Gastroesophageal sphincter (tissue), 4 donors: ENCODE data around the gene TAF7. TPM values are rescaled to one million over a fixed set of nuclear protein-coding genes. Genes with fewer than 3 reads are reported as not detected.
A peak's percentile ranks its signal among the peaks of the same experiment; 100 is the strongest.
"Not testable (repeated sequence)": the region's sequence is repeated elsewhere in the genome, so short reads cannot be mapped to it uniquely, and the experiment has no call there.

ENCODE experiments used
- ATAC-seq: fragments of 150-250 bp; one replicate; pipeline ENCODE4 v1.9.1; 2016; ENCODE audit warnings: mild to moderate bottlenecking, moderate library complexity
- H3K27ac ChIP-seq, 4 donors: fragments of 200-600 bp; sonication (generic) in 3 of 4; 1 replicate in 3 of 4; 2 replicates in 1 of 4; pipeline ENCODE4 v1.5.1; 2016 to 2019
- H3K27me3 ChIP-seq: fragments of 200-600 bp; sonication (generic); one replicate; pipeline ENCODE4 v1.5.1; 2019
- H3K36me3 ChIP-seq, 2 donors: fragments of 200-600 bp; sonication (generic); one replicate each; pipeline ENCODE4 v1.5.1; 2019; ENCODE audit warnings: control low read depth in 1 of 2
- H3K4me1 ChIP-seq, 3 donors: fragments of 200-600 bp; sonication (generic); 1 replicate in 2 of 3; 2 replicates in 1 of 3; pipeline ENCODE4 v1.5.1; 2016 to 2019; ENCODE audit warnings: control low read depth in 2 of 3
- H3K4me3 ChIP-seq, 2 donors: fragments of 200-600 bp; sonication (generic); one replicate each; pipeline ENCODE4 v1.5.1; 2019; ENCODE audit warnings: mild to moderate bottlenecking in 1 of 2, moderate library complexity in 1 of 2
- H3K9me3 ChIP-seq, 3 donors: fragments of 200-600 bp; sonication (generic); one replicate each; pipeline ENCODE4 v1.5.1; 2017 to 2019; ENCODE audit warnings: control low read depth in 2 of 3
- EP300 ChIP-seq: sonication (generic); formaldehyde crosslinking; IDR thresholded peaks from one replicate; pipeline ENCODE4 v1.6.1; 2017; ENCODE audit warnings: antibody characterized with exemption, mild to moderate bottlenecking
- POLR2A ChIP-seq, 2 donors: fragments of 450-650 bp; IDR thresholded peaks; one replicate each; pipeline ENCODE4 v1.6.1; 2017; ENCODE audit warnings: antibody characterized with exemption in 2 of 2, mild to moderate bottlenecking in 2 of 2, moderate library complexity in 1 of 2
- POLR2AphosphoS5 ChIP-seq: sonication (generic); formaldehyde crosslinking; IDR thresholded peaks from one replicate; pipeline ENCODE4 v1.6.1; 2017; ENCODE audit warnings: antibody characterized with exemption
- WGBS, 2 donors: methylation state at CpG; one replicate each; pipeline ENCODE4 v1.1.5; 2018; ENCODE audit warnings: low coverage in 1 of 2; 5-methylcytosine and 5-hydroxymethylcytosine counted together
- total RNA-seq, 4 donors: library from RNA; depleted of rRNA; stranded (reverse); fragments of >200 nt; gene quantifications; one replicate each; pipeline ENCODE4 v1.1.0, GENCODE V29; 2016
- TF ChIP-seq, protein P1 (sequence below), 4 experiments: fragments of 200-600 bp in 2 of 4; fragments of 450-650 bp in 2 of 4; sonication (generic) in 1 of 4; IDR thresholded peaks; one replicate each; pipeline ENCODE4 v1.5.1; 2017 to 2019; ENCODE audit warnings: antibody characterized with exemption in 4 of 4, mild to moderate bottlenecking in 2 of 4, moderate library complexity in 2 of 4

Gene TAF7
- total RNA-seq, 4 donors from 2014 or later: 58.7 to 75.9 (median 61.4) TPM

DNA sequence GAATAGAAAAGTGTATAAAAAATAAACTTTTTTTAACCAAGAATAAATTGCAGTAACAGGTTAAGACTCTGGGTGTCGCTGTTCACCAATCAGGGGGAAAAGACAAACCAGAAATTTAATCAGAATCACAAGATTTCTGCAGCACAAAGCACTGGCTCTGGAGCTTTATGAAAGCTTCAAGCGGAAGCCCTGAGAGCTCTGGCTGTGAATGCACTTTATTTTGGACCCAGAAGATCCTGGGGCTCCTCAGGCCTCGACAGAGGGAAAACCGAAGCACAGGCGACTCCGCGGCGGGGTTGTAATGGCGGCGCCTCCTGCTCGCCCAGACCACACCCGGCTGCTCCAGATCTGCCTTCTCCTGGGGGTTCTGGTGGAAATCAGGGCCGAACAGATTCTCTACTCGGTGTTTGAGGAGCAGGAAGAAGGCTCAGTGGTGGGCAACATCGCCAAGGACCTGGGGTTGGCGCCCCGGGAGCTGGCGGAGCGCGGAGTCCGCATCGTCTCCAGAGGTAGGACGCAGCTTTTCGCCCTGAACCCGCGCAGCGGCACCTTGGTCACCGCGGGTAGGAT, 34.4 kb upstream of the TAF7 start, which contains the start of gene PCDHGA4:
PCDHGA4 (plus strand) TSS at position 122 of the 570 bp plus-strand sequence; CDS start at position 209, 87 bp downstream.
- Histone ChIP-seq H3K27ac (no peak within 1 kb of the TSS), H3K27me3 (peaks cover 33% of the 10 kb centered on the region), H3K4me1 (no peaks in the 10 kb centered on the region), H3K36me3 (peaks cover 0 to 28% of the 10 kb centered on the region in 2 donors), H3K4me3 (peak within 1 kb of the TSS; percentile 0 to 38), H3K9me3 (peaks cover 0 to 98% (median 0%) of the 10 kb centered on the region in 3 donors)
- 12 to 20% methylated on average over 5 to 14 of the region's 29 CpGs for WGBS, 2 donors
- ATAC-seq: no peak
- TF ChIP-seq POLR2A (IDR thresholded peaks at IDR 0.05): no peak
- TF ChIP-seq, protein P1, sequence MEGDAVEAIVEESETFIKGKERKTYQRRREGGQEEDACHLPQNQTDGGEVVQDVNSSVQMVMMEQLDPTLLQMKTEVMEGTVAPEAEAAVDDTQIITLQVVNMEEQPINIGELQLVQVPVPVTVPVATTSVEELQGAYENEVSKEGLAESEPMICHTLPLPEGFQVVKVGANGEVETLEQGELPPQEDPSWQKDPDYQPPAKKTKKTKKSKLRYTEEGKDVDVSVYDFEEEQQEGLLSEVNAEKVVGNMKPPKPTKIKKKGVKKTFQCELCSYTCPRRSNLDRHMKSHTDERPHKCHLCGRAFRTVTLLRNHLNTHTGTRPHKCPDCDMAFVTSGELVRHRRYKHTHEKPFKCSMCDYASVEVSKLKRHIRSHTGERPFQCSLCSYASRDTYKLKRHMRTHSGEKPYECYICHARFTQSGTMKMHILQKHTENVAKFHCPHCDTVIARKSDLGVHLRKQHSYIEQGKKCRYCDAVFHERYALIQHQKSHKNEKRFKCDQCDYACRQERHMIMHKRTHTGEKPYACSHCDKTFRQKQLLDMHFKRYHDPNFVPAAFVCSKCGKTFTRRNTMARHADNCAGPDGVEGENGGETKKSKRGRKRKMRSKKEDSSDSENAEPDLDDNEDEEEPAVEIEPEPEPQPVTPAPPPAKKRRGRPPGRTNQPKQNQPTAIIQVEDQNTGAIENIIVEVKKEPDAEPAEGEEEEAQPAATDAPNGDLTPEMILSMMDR (IDR thresholded peaks at IDR 0.05): peak in 3 of 4 experiments; percentile 14 to 47 (median 23)

DNA sequence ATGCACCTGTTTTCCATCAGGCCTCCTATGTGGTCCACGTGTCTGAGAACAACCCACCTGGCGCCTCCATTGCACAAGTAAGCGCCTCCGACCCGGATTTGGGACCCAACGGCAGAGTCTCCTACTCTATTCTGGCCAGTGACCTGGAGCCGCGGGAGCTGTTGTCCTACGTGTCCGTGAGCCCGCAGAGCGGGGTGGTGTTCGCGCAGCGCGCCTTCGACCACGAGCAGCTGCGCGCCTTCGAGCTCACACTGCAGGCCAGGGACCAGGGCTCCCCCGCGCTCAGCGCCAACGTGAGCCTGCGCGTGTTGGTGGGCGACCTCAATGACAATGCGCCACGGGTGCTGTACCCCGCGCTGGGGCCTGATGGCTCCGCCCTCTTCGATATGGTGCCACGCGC, 31.0 kb upstream of the TAF7 start:
- WGBS, 2 donors: 20% methylated on average over 1 of the region's 36 CpGs; no CpG with 5 or more reads in 1 of the 2 donors
- Histone ChIP-seq H3K4me1 (no peaks in the 10 kb centered on the region), H3K27me3 (peaks cover 39% of the 10 kb centered on the region), H3K4me3 (no peak overlapping the region), H3K36me3 (peaks cover 0 to 23% of the 10 kb centered on the region in 2 donors), H3K9me3 (peaks cover 0 to 96% (median 0%) of the 10 kb centered on the region in 3 donors), H3K27ac (no peak overlapping the region)
- ATAC-seq: no peak
- TF ChIP-seq POLR2AphosphoS5 (no peak), EP300 (no peak), POLR2A (IDR thresholded peaks at IDR 0.05) (no peak)
- TF ChIP-seq, protein P1 (IDR thresholded peaks at IDR 0.05): no peak

DNA sequence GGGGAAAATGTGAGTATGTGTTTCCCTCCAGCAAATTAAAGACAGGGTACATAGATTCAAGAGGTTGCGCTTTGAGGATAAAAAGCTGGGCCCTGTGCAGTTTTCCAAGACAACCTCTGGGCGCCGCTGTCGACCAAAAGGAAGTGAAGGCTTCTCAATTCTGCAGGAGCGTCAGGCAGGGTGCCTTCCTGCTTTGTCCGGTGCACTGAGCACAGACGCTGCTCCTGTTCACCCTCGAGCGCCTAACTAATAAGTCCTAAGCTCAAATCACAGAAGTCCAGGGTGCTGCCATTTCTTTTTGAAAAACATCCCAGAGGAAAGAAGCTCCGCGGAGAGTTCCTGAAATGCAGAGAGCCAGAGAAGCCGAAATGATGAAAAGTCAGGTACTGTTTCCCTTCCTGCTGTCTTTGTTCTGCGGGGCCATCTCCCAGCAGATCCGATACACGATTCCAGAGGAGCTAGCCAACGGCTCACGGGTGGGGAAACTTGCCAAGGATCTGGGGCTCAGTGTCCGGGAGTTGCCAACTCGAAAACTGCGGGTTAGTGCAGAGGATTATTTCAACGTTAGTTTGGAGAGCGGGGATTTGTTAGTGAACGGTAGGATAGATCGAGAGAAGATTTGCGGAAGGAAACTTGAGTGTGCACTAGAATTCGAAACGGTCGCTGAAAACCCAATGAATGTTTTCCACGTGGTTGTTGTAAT, 29.5 kb upstream of the TAF7 start, which contains the start of gene PCDHGB1:
PCDHGB1 (plus strand) TSS at position 183 of the 703 bp plus-strand sequence; CDS start at position 345, 162 bp downstream.
- peaks cover 0 to 15% of the 10 kb centered on the region in 2 donors for H3K36me3 ChIP-seq
- no peaks in the 10 kb centered on the region for H3K4me1 ChIP-seq
- WGBS, 2 donors: 17 to 29% methylated on average over 12 to 24 of the region's 29 CpGs
- peaks cover 48% of the 10 kb centered on the region for H3K27me3 ChIP-seq
- H3K27ac ChIP-seq: no peak within 1 kb of the TSS
- ATAC-seq: no peak
- no peak for TF ChIP-seq POLR2AphosphoS5
- TF ChIP-seq, protein P1 (IDR thresholded peaks at IDR 0.05): peak in 3 of 4 experiments; percentile 21 to 47 (median 34)
- no peak for TF ChIP-seq POLR2A (IDR thresholded peaks at IDR 0.05)
- H3K9me3 ChIP-seq: peaks cover 0 to 96% (median 0%) of the 10 kb centered on the region in 3 donors
- H3K4me3 ChIP-seq: peak within 1 kb of the TSS in 1 of 2 donors; percentile 36

DNA sequence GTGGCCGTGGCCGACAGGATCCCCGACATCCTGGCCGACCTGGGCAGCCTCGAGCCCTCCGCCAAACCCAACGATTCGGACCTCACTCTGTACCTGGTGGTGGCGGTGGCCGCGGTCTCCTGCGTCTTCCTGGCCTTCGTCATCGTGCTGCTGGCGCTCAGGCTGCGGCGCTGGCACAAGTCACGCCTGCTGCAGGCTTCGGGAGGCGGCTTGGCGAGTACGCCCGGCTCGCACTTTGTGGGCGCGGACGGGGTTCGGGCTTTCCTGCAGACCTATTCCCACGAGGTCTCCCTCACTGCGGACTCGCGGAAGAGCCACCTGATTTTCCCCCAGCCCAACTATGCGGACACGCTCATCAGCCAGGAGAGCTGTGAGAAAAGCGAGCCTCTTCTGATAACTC, 25.4 kb upstream of the TAF7 start:
- ATAC-seq, H3K27ac ChIP-seq, H3K36me3 ChIP-seq, H3K4me1 ChIP-seq, H3K4me3 ChIP-seq: not testable (repeated sequence)
- H3K9me3 ChIP-seq: peaks cover 0 to 98% (median 5%) of the 10 kb centered on the region in 3 donors
- 14 to 60% methylated on average over 1 to 2 of the region's 35 CpGs for whole genome bisulfite sequencing, 2 donors
- H3K27me3 ChIP-seq: peaks cover 48% of the 10 kb centered on the region

DNA sequence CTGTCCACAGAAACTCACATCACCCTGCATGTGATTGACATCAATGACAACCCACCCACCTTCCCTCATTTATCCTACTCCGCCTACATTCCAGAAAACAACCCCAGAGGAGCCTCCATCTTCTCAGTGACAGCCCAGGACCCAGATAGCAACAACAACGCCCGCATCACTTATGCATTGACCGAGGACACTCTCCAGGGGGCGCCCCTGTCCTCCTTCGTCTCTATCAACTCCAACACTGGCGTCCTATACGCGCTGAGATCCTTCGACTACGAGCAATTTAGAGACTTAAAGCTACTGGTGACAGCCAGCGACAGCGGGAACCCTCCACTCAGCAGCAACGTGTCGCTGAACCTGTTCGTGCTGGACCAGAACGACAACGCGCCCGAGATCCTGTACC, 24.7 kb upstream of the TAF7 start:
- Histone ChIP-seq H3K27ac (no peak overlapping the region), H3K4me3 (no peak overlapping the region), H3K9me3 (peaks cover 0 to 98% (median 5%) of the 10 kb centered on the region in 3 donors), H3K36me3 (peaks cover 0 to 9% of the 10 kb centered on the region in 2 donors), H3K27me3 (peaks cover 47% of the 10 kb centered on the region), H3K4me1 (no peaks in the 10 kb centered on the region)
- 27 to 31% methylated on average over 8 to 11 of the region's 20 CpGs for WGBS, 2 donors
- ATAC-seq: no peak
- TF ChIP-seq POLR2A (IDR thresholded peaks at IDR 0.05): no peak
- no peak for TF ChIP-seq POLR2AphosphoS5
- TF ChIP-seq, protein P1 (IDR thresholded peaks at IDR 0.05): no peak
- no peak for TF ChIP-seq EP300
